Endometrium (tissue), 2 donors: ENCODE data around the gene MRPS22.

Experiments
- FAIRE-seq: peaks from 2 replicates; lab custom pipeline; 2012; peaks lifted over from hg19 to GRCh38; lab: Jason Lieb, UNC
- donor health status: control.
- donor health status: control.

The MRPS22 gene

DNA sequence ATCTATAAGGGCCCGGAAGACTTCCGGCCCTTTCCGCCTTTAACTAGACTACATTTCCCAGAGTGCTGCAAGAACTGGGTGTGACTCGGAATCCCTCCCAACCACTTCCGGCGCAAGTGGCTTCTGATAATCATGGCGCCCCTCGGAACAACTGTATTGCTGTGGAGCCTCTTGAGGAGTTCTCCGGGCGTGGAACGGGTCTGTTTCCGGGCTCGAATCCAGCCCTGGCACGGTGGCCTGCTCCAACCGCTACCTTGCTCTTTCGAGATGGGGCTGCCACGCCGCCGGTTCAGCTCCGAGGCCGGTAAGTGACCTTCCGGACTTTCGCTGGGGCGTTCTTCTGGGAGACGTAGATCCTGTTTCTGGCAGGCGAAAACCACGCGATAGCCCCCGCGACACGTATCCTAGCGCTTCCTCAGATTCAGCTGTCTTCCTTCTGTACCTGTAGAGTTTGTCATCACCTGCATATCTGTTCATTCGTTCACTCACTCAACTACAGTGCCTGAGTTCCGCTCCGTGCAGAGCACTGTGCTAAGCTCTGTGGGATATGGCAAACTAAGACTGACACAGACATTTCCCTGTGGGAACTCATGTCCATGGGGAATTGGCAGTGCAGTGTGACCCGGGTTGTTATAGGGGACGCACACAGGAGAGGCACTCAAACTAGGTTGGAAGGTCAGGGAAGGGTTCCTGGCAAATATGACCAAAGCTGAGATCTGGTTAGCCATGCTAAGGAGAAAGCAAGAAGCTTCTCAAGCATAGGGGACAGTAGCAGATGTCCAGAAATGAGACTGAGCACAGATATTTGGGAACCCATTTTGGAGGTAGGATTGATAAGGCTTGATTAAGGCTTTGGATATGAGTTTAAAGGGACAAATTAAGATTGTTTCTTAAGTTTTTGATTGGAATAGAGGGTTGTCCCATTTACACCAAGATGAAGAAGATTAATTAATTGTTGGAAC lies at the start of gene MRPS22:
TSS of gene MRPS22 (plus strand) at position 126 of the 962 bp plus-strand sequence. CDS start at position 133, 7 bp downstream.
- peak; percentile 69 for FAIRE-seq

- FAIRE-seq, result no peak
These were observed 48.8 kb upstream of the MRPS22 start for GRCh38 chr3:139295040-139295439.

GRCh38 chr3:139296141-139296718 lies 47.6 kb upstream of the MRPS22 start:
- FAIRE-seq, result no peak

- no peak for FAIRE-seq
These were observed 46.1 kb upstream of the MRPS22 start for GRCh38 chr3:139297588-139298311.

GRCh38 chr3:139299261-139300132 lies 44.3 kb upstream of the MRPS22 start:
- no peak for FAIRE-seq

- no peak for FAIRE-seq
These were observed 43.4 kb upstream of the MRPS22 start for GRCh38 chr3:139300416-139300815.

- FAIRE-seq, result no peak
These were observed 42.6 kb upstream of the MRPS22 start for GRCh38 chr3:139301183-139301582.

- FAIRE-seq, result no peak
These were observed 42.2 kb upstream of the MRPS22 start for GRCh38 chr3:139301654-139302053.

DNA sequence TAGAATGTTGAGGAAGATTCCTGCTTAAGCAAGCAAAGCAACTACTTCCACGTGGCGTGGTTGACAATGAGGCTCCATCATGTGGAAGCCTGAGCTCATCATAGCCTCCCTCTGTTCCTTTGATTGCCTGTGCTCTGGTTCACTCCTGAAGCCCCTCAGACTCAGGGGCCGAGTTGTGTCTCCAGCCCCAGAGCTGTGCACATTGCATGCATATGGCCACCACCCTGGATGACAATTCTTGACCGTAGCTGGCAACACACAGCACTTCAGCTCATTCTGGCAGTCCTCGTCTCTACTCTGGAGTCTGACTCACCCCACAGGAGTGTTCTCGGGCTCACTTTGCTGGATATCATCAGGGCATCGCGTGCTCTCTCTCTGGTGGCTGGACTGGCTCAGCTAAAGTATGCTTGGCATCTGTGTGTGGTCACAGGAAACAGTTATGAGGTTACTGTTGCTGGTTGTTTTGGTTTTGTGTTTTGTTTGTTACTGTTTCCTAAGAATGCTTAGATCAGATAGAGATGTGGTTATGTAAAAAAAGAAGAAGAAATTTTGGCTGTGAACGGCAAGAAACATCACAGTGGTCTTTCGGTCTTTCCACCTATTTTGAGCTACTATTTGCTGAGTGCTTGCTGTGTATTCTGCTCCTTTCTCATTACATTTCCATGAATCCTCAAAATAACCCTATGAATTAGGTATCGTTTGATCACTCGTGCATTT lies 41.6 kb upstream of the MRPS22 start:
- peak; percentile 94 for FAIRE-seq

DNA sequence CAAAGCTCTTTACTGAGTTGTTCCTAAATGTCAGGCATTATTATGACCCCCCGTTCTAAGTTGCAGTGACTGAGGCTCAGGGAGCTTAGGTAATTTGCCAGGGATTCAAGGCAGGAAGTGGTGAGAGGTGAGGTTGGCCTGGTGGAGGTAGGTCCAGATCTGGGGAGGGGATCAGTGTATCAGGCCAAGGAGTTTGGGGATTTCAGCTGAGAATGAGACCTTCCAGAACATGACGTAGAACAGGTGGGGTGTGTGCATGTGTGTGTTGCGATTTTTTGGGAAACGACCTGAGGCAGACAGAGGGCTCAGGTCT lies 41.1 kb upstream of the MRPS22 start:
- FAIRE-seq, result no peak

DNA sequence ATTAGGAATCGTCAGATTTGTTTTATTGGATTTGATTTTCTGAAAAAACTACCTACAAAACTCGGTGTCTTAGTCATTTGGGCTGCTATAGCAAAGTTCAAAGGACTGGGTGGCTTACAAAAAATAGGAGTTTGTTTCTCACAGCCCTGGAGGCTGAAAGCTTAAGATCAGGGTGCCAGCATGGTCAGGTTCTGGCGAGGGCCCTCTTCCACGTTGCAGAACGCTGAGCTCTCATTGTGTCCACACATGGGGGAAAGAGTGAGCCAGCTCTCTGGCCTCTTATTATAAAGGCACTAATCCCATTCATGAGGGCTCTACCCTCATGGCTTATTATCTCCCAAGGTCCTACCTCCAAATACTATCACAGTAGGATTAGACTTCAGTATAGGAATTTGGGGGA lies 40.6 kb upstream of the MRPS22 start:
- no peak for FAIRE-seq

DNA sequence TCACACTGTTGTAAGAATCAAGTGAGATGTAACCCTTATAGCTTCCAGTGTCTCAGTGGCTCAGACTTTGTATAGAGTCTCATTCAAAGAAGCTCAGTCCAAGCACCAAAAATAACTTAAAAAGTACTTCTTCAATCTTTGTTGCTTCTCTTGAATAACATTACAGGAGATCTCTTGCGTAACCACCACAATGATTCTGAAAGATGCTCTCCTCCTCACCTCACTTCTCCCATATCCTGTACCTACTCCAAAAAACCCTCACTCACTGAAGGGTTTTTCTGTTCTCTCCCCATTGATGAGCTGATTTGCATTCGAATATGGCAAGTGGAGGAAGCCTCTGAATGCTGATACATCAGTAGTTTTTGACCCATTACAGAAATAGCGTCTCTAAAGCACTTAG lies 39.4 kb upstream of the MRPS22 start:
- no peak for FAIRE-seq

GRCh38 chr3:139306078-139306477 lies 37.7 kb upstream of the MRPS22 start:
- FAIRE-seq, result no peak

DNA sequence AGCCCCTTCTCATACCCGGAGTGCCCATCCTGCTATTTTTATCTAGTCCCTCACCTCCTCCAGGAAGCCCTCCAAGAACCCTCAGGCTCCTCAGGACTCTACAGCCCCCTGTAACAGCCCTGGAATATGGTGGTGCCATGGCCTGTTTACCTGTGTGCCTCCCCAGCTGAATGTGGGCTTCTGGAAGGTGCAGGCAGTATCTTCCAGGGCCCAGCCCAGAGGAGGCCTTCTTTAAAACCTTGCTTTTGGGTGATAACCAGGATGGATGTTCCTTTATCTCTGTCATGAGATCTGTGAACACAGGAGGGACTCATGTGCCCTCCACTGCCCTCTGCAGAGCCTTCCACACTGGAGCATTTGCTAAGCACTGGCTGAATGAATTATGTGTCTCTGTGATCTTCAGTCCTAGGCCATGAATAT lies 36.7 kb upstream of the MRPS22 start:
- no peak for FAIRE-seq

GRCh38 chr3:139307601-139308555 lies 35.9 kb upstream of the MRPS22 start:
- no peak for FAIRE-seq

- FAIRE-seq, result no peak
These were observed 35.3 kb upstream of the MRPS22 start for GRCh38 chr3:139308560-139308959.

- no peak for FAIRE-seq
These were observed 34.7 kb upstream of the MRPS22 start for GRCh38 chr3:139309061-139309591.

- FAIRE-seq, result no peak
These were observed 33.9 kb upstream of the MRPS22 start for GRCh38 chr3:139309880-139310279.

- peak; percentile 88 for FAIRE-seq
These were observed 33.3 kb upstream of the MRPS22 start for GRCh38 chr3:139310474-139310933.

DNA sequence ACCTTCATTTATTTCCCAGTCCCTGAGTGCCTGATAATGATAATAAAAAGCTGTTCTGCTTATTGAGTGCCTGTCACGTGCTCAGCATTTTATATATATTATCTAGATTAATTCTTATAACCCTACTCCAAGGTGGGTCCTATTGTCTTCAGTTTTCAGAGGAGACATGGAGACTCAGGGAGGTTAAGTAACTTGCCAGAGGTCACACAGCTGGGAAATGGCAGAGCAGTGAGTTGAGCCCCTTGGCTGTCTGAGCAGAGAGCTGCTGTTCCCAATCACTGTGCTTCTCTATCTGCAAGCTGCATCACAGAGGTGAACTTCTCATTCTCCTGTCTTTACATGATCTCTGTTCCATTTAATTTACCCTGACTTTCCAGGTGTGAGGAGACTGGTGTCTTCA lies 32.3 kb upstream of the MRPS22 start:
- no peak for FAIRE-seq
